ENCODE results near the gene BIN1. TPM values are rescaled to one million over a fixed set of nuclear protein-coding genes. Genes with fewer than 3 reads are reported as not detected.
"Not testable (repeated sequence)": the region's sequence is repeated elsewhere in the genome, so short reads cannot be mapped to it uniquely, and the experiment has no call there.

The BIN1 gene
- total RNA-seq, 2 donors from 2014 or later = 132 to 133 TPM

- ATAC-seq = no peak
- H3K9me3 ChIP-seq (ENCODE audit: control insufficient read depth, low read length, poor library complexity, severe bottlenecking) = no peaks in the 10 kb centered on the region
- Mint-ChIP-seq H3K27me3 (no peaks in the 10 kb centered on the region), H3K36me3 (ENCODE audit: low read depth) (no peaks in the 10 kb centered on the region), H3K4me1 (peaks cover 4% of the 10 kb centered on the region), H3K27ac (no peak overlapping the region), H3K4me3 (no peak overlapping the region)
- no peak for DNase-seq
Measured at GRCh38 chr2:127040169-127040568, 66.8 kb downstream of the BIN1 start.

- no peaks in the 10 kb centered on the region for H3K9me3 ChIP-seq (ENCODE audit: control insufficient read depth, low read length, poor library complexity, severe bottlenecking)
- Mint-ChIP-seq H3K4me3 (no peak overlapping the region), H3K36me3 (ENCODE audit: low read depth) (no peaks in the 10 kb centered on the region), H3K27ac (peak overlapping the region; percentile 25), H3K27me3 (no peaks in the 10 kb centered on the region), H3K4me1 (peaks cover 4% of the 10 kb centered on the region)
- DNase-seq (no peak), ATAC-seq (no peak)
Measured at GRCh38 chr2:127039387-127040031, 67.4 kb downstream of the BIN1 start.

GRCh38 chr2:127037476-127037875 is 69.5 kb downstream of the BIN1 start:
- no peak for DNase-seq
- Mint-ChIP-seq H3K36me3 (ENCODE audit: low read depth) (no peaks in the 10 kb centered on the region), H3K27me3 (peaks cover 3% of the 10 kb centered on the region), H3K4me1 (peaks cover 7% of the 10 kb centered on the region), H3K27ac (no peak overlapping the region), H3K4me3 (no peak overlapping the region)
- no peaks in the 10 kb centered on the region for H3K9me3 ChIP-seq (ENCODE audit: control insufficient read depth, low read length, poor library complexity, severe bottlenecking)
- ATAC-seq = no peak

- ATAC-seq = no peak
- Mint-ChIP-seq H3K4me1 (peaks cover 8% of the 10 kb centered on the region), H3K4me3 (no peak overlapping the region), H3K27me3 (peaks cover 18% of the 10 kb centered on the region), H3K27ac (no peak overlapping the region), H3K36me3 (ENCODE audit: low read depth) (no peaks in the 10 kb centered on the region)
- no peaks in the 10 kb centered on the region for H3K9me3 ChIP-seq (ENCODE audit: control insufficient read depth, low read length, poor library complexity, severe bottlenecking)
- no peak for DNase-seq
Measured at GRCh38 chr2:127034883-127035611, 71.9 kb downstream of the BIN1 start.

- ATAC-seq = no peak
- peaks cover 25% of the 10 kb centered on the region for H3K27me3 Mint-ChIP-seq
- no peaks in the 10 kb centered on the region for H3K36me3 Mint-ChIP-seq (ENCODE audit: low read depth)
Measured at GRCh38 chr2:127034051-127034450, 72.9 kb downstream of the BIN1 start.

GRCh38 chr2:127032621-127033020 is 74.3 kb downstream of the BIN1 start:
- ATAC-seq (no peak), DNase-seq (no peak)
- H3K4me1 Mint-ChIP-seq = peaks cover 4% of the 10 kb centered on the region
- H3K4me3 Mint-ChIP-seq = no peak overlapping the region
- no peaks in the 10 kb centered on the region for H3K36me3 Mint-ChIP-seq (ENCODE audit: low read depth)
- no peak overlapping the region for H3K27ac Mint-ChIP-seq
- H3K27me3 Mint-ChIP-seq = peaks cover 32% of the 10 kb centered on the region
- H3K9me3 ChIP-seq (ENCODE audit: control insufficient read depth, low read length, poor library complexity, severe bottlenecking) = no peaks in the 10 kb centered on the region

More at GRCh38 chr2:127034051-127034450, 72.9 kb downstream of the BIN1 start:
- Mint-ChIP-seq H3K27ac (no peak overlapping the region), H3K4me3 (no peak overlapping the region), H3K4me1 (peaks cover 8% of the 10 kb centered on the region)
- no peak for DNase-seq
- H3K9me3 ChIP-seq (ENCODE audit: control insufficient read depth, low read length, poor library complexity, severe bottlenecking) = no peaks in the 10 kb centered on the region

- no peak for DNase-seq
- no peaks in the 10 kb centered on the region for H3K9me3 ChIP-seq (ENCODE audit: control insufficient read depth, low read length, poor library complexity, severe bottlenecking)
- Mint-ChIP-seq H3K4me1 (peaks cover 10% of the 10 kb centered on the region), H3K36me3 (ENCODE audit: low read depth) (no peaks in the 10 kb centered on the region), H3K27me3 (peaks cover 33% of the 10 kb centered on the region), H3K27ac (no peak overlapping the region), H3K4me3 (no peak overlapping the region)
- ATAC-seq = no peak
Measured at GRCh38 chr2:127029350-127030051, 77.5 kb downstream of the BIN1 start.

- DNase-seq; H3K4me3 Mint-ChIP-seq; H3K27ac Mint-ChIP-seq; ATAC-seq; H3K4me1 Mint-ChIP-seq; H3K9me3 ChIP-seq (ENCODE audit: control insufficient read depth, low read length, poor library complexity, severe bottlenecking); H3K36me3 Mint-ChIP-seq (ENCODE audit: low read depth): not testable (repeated sequence)
- peaks cover 33% of the 10 kb centered on the region for H3K27me3 Mint-ChIP-seq
Measured at GRCh38 chr2:127028745-127029144, 78.2 kb downstream of the BIN1 start.

- Mint-ChIP-seq H3K27ac (peak overlapping the region; percentile 27), H3K4me3 (no peak overlapping the region), H3K4me1 (peaks cover 9% of the 10 kb centered on the region), H3K27me3 (peaks cover 32% of the 10 kb centered on the region), H3K36me3 (ENCODE audit: low read depth) (no peaks in the 10 kb centered on the region)
- DNase-seq (no peak), ATAC-seq (no peak)
- H3K9me3 ChIP-seq (ENCODE audit: control insufficient read depth, low read length, poor library complexity, severe bottlenecking) = no peaks in the 10 kb centered on the region
Measured at GRCh38 chr2:127027715-127028114, 79.2 kb downstream of the BIN1 start.

- peak overlapping the region; percentile 57 for H3K27ac Mint-ChIP-seq
- no peaks in the 10 kb centered on the region for H3K9me3 ChIP-seq (ENCODE audit: control insufficient read depth, low read length, poor library complexity, severe bottlenecking)
- peak; percentile 98 for ATAC-seq
- peak; percentile 44 to 60 (median 54) for DNase-seq
- H3K4me3 Mint-ChIP-seq = peak overlapping the region; percentile 91
- no peaks in the 10 kb centered on the region for H3K36me3 Mint-ChIP-seq (ENCODE audit: low read depth)
- H3K27me3 Mint-ChIP-seq = peaks cover 20% of the 10 kb centered on the region
- peaks cover 6% of the 10 kb centered on the region for H3K4me1 Mint-ChIP-seq
Measured at GRCh38 chr2:127025359-127026166, 81.4 kb downstream of the BIN1 start.

GRCh38 chr2:127024769-127025358 is 82.1 kb downstream of the BIN1 start:
- no peak for DNase-seq
- Mint-ChIP-seq H3K36me3 (ENCODE audit: low read depth) (no peaks in the 10 kb centered on the region), H3K4me1 (peaks cover 6% of the 10 kb centered on the region), H3K27ac (peak overlapping the region; percentile 57), H3K4me3 (peak overlapping the region; percentile 91), H3K27me3 (peaks cover 13% of the 10 kb centered on the region)
- no peaks in the 10 kb centered on the region for H3K9me3 ChIP-seq (ENCODE audit: control insufficient read depth, low read length, poor library complexity, severe bottlenecking)
- no peak for ATAC-seq

GRCh38 chr2:127023504-127023903 is 83.5 kb downstream of the BIN1 start:
- H3K27ac Mint-ChIP-seq = no peak overlapping the region
- H3K4me1 Mint-ChIP-seq = peaks cover 6% of the 10 kb centered on the region
- ATAC-seq = no peak

More at GRCh38 chr2:127023504-127023903, 83.5 kb downstream of the BIN1 start:
- Mint-ChIP-seq H3K27me3 (peaks cover 13% of the 10 kb centered on the region), H3K4me3 (no peak overlapping the region), H3K36me3 (ENCODE audit: low read depth) (no peaks in the 10 kb centered on the region)
- no peaks in the 10 kb centered on the region for H3K9me3 ChIP-seq (ENCODE audit: control insufficient read depth, low read length, poor library complexity, severe bottlenecking)
- no peak for DNase-seq
